CD14-positive monocyte (primary cell): Measurements from ENCODE around the gene PDE6G. TPM values are rescaled to one million over a fixed set of nuclear protein-coding genes. Genes with fewer than 3 reads are reported as not detected.

Experiments used
- DNase-seq, 3 donors: peaks; one replicate each; pipeline ENCODE4 v3.0.0-alpha.2; 2011 to 2022
- H2AFZ ChIP-seq: 2 replicates; pipeline ENCODE4 v1.6.0; 2012; ENCODE audit warnings: mild to moderate bottlenecking, low read depth, low read length, inconsistent platforms; ENCODE audit not compliant: insufficient read depth, poor library complexity, severe bottlenecking
- H3K27ac ChIP-seq, 2 donors: 1 replicate in 1 of 2; 2 replicates in 1 of 2; pipeline ENCODE4 v1.5.1; 2012 to 2013; ENCODE audit warnings: low read length in 2 of 2, control low read depth in 1 of 2, inconsistent platforms in 1 of 2, low read depth in 1 of 2, mild to moderate bottlenecking in 1 of 2
- H3K27me3 ChIP-seq, 2 donors: one replicate each; pipeline versions ENCODE4 v1.6.0 to v1.6.1; 2011 to 2013; ENCODE audit warnings: low read length in 2 of 2; ENCODE audit not compliant: control insufficient read depth in 2 of 2, insufficient read depth in 2 of 2
- H3K36me3 ChIP-seq, 2 donors: replicated peaks in 1 of 2; 1 replicate in 1 of 2; 2 replicates in 1 of 2; pipeline versions ENCODE4 v1.5.1 to v1.6.1; 2012 to 2013; ENCODE audit warnings: low read length in 2 of 2, control low read depth in 1 of 2, inconsistent platforms in 1 of 2, mild to moderate bottlenecking in 1 of 2; ENCODE audit not compliant: insufficient read depth in 2 of 2, control insufficient read depth in 1 of 2
- H3K4me1 ChIP-seq, 2 donors: 1 replicate in 1 of 2; 2 replicates in 1 of 2; pipeline versions ENCODE4 v1.5.1 to v1.6.1; 2012 to 2013; ENCODE audit warnings: low read length in 2 of 2, control low read depth in 1 of 2, inconsistent platforms in 1 of 2, mild to moderate bottlenecking in 1 of 2, moderate library complexity in 1 of 2; ENCODE audit not compliant: insufficient read depth in 2 of 2, control insufficient read depth in 1 of 2
- H3K4me2 ChIP-seq: replicated peaks from 2 replicates; pipeline ENCODE3; 2012; ENCODE audit warnings: low read length, moderate library complexity, mild to moderate bottlenecking; ENCODE audit not compliant: poor library complexity, severe bottlenecking; ENCODE audit errors: extremely low read depth
- H3K4me3 ChIP-seq, 3 experiments: fragments of 200-600 bp in 1 of 3; sonication (generic) in 1 of 3; replicated peaks in 1 of 3; 1 replicate in 2 of 3; 2 replicates in 1 of 3; pipeline ENCODE4 v1.5.1; 2011 to 2013; ENCODE audit warnings: low read length in 3 of 3, mild to moderate bottlenecking in 3 of 3, control low read depth in 2 of 3, low read depth in 2 of 3, inconsistent platforms in 1 of 3, moderate library complexity in 1 of 3
- H3K79me2 ChIP-seq: 2 replicates; pipeline ENCODE4 v1.6.0; 2012; ENCODE audit warnings: mild to moderate bottlenecking, control low read depth, inconsistent platforms, low read length, moderate library complexity; ENCODE audit not compliant: insufficient read depth
- H3K9ac ChIP-seq: 2 replicates; pipeline ENCODE4 v1.6.0; 2017; ENCODE audit warnings: low read length, mild to moderate bottlenecking; ENCODE audit not compliant: insufficient read depth, poor library complexity, severe bottlenecking
- H3K9me3 ChIP-seq, 2 donors: replicated peaks in 1 of 2; 1 replicate in 1 of 2; 2 replicates in 1 of 2; pipeline versions ENCODE4 v1.5.1 to v1.6.1; 2012 to 2013; ENCODE audit warnings: low read length in 2 of 2, control low read depth in 1 of 2; ENCODE audit not compliant: control insufficient read depth in 1 of 2, insufficient read depth in 1 of 2
- H4K20me1 ChIP-seq: 2 replicates; pipeline ENCODE4 v1.6.0; 2012; ENCODE audit warnings: mild to moderate bottlenecking, low read length, control low read depth, moderate library complexity; ENCODE audit not compliant: insufficient read depth
- H3K27ac Mint-ChIP-seq, 7 donors: one replicate each; pipeline ENCODE4 v1.8.0; 2020; ENCODE audit warnings: mild to moderate bottlenecking in 7 of 7, mixed read lengths in 7 of 7, moderate library complexity in 6 of 7, inconsistent platforms in 2 of 7
- H3K27me3 Mint-ChIP-seq, 3 donors: one replicate each; pipeline ENCODE4 v1.8.0; 2021 to 2022; ENCODE audit warnings: low read depth in 3 of 3, mild to moderate bottlenecking in 3 of 3, mixed read lengths in 3 of 3, moderate library complexity in 3 of 3, inconsistent platforms in 1 of 3
- H3K36me3 Mint-ChIP-seq, 2 donors: one replicate each; pipeline ENCODE4 v1.8.0; 2020; ENCODE audit warnings: mixed read lengths in 2 of 2, inconsistent platforms in 1 of 2, mild to moderate bottlenecking in 1 of 2
- H3K4me1 Mint-ChIP-seq: one replicate; pipeline ENCODE4 v1.8.0; 2020; ENCODE audit warnings: mild to moderate bottlenecking, mixed read lengths
- H3K4me3 Mint-ChIP-seq, 2 donors: one replicate each; pipeline ENCODE4 v1.8.0; 2020; ENCODE audit warnings: mild to moderate bottlenecking in 2 of 2, mixed read lengths in 2 of 2, moderate library complexity in 1 of 2
- H3K9me3 Mint-ChIP-seq, 7 donors: one replicate each; pipeline ENCODE4 v1.8.0; 2020 to 2022; ENCODE audit warnings: mixed read lengths in 7 of 7, mild to moderate bottlenecking in 6 of 7, moderate library complexity in 6 of 7, inconsistent platforms in 2 of 7
- WGBS: methylation state at CpG from one replicate; pipeline ENCODE4 v1.1.5; 2013; ENCODE audit warnings: missing lambda C conversion rate; ENCODE audit not compliant: insufficient coverage; 5-methylcytosine and 5-hydroxymethylcytosine counted together
- intact Hi-C, 2 donors: fragments of 100-400 bp; cut with micrococcal nuclease; formaldehyde crosslinking; loops; one replicate each; pipeline versions ENCODE4 v1.15.0 to v1.15.1; 2023
- polyA plus RNA-seq, 3 donors: library from polyadenylated mRNA; depleted of rRNA in 1 of 3; unstranded in 2 of 3; stranded (reverse) in 1 of 3; fragments of 300-500 nt in 2 of 3; fragments of >200 nt in 1 of 3; fragmentation: Illumina TruSeq in 2 of 3; gene quantifications; 1 replicate in 2 of 3; 2 replicates in 1 of 3; pipeline ENCODE4 v1.2.3, GENCODE V29; 2012 to 2021
- TF ChIP-seq, protein P1 (sequence below): fragments of 200-600 bp; IDR thresholded peaks from one replicate; pipeline ENCODE4 v1.8.0; 2022; ENCODE audit warnings: antibody characterized with exemption, mild to moderate bottlenecking

Gene PDE6G
- polyA plus RNA-seq, 3 donors, result 8.9 to 12.0 (median 11.5) TPM

DNA sequence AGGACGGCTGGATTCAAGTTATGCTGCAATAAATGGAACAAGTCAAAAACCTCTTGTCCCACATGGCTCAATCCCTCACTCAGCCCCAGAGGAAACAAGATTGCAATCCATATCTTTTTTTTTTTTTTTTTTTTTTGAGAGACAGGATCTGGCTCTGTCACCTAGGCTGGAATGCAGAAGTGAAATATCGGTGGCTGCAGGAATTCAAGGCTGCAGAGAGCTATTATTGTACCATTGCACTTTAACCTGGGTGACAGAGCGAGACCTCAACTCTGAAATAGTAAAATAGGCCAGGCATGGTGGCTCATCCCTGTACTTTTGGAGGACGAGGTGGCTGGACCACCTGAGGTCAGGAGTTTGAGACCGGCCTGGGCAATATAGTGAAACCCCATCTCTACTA, 2.7 kb upstream of the PDE6G start:
- no peak overlapping the region for H3K9ac ChIP-seq
- no peaks in the 10 kb centered on the region for H3K79me2 ChIP-seq
- no peaks in the 10 kb centered on the region for H3K36me3 Mint-ChIP-seq
- no peak overlapping the region for H2AFZ ChIP-seq
- intact Hi-C loops, result no loop called here
- no peak overlapping the region for H3K4me3 Mint-ChIP-seq
- H3K4me1 ChIP-seq, result peaks cover 8 to 11% of the 10 kb centered on the region in 2 donors
- H3K4me1 Mint-ChIP-seq, result peaks cover 11% of the 10 kb centered on the region
- H3K9me3 ChIP-seq, result no peaks in the 10 kb centered on the region
- no peaks in the 10 kb centered on the region for H4K20me1 ChIP-seq
- no peak for DNase-seq
- H3K27me3 Mint-ChIP-seq, result peaks cover 4 to 7% (median 6%) of the 10 kb centered on the region in 3 donors
- TF ChIP-seq, protein P1, sequence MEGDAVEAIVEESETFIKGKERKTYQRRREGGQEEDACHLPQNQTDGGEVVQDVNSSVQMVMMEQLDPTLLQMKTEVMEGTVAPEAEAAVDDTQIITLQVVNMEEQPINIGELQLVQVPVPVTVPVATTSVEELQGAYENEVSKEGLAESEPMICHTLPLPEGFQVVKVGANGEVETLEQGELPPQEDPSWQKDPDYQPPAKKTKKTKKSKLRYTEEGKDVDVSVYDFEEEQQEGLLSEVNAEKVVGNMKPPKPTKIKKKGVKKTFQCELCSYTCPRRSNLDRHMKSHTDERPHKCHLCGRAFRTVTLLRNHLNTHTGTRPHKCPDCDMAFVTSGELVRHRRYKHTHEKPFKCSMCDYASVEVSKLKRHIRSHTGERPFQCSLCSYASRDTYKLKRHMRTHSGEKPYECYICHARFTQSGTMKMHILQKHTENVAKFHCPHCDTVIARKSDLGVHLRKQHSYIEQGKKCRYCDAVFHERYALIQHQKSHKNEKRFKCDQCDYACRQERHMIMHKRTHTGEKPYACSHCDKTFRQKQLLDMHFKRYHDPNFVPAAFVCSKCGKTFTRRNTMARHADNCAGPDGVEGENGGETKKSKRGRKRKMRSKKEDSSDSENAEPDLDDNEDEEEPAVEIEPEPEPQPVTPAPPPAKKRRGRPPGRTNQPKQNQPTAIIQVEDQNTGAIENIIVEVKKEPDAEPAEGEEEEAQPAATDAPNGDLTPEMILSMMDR, result no peak
- WGBS, result 42% methylated on average over 2 of the region's 5 CpGs
- H3K36me3 ChIP-seq, result peaks cover 0 to under 1% of the 10 kb centered on the region in 2 donors
- no peak overlapping the region for H3K4me3 ChIP-seq
- peaks cover 0 to 1% (median 0%) of the 10 kb centered on the region in 7 donors for H3K9me3 Mint-ChIP-seq
- H3K4me2 ChIP-seq, result no peak overlapping the region
- no peaks in the 10 kb centered on the region for H3K27me3 ChIP-seq
- no peak overlapping the region for H3K27ac ChIP-seq
- no peak overlapping the region for H3K27ac Mint-ChIP-seq

DNA sequence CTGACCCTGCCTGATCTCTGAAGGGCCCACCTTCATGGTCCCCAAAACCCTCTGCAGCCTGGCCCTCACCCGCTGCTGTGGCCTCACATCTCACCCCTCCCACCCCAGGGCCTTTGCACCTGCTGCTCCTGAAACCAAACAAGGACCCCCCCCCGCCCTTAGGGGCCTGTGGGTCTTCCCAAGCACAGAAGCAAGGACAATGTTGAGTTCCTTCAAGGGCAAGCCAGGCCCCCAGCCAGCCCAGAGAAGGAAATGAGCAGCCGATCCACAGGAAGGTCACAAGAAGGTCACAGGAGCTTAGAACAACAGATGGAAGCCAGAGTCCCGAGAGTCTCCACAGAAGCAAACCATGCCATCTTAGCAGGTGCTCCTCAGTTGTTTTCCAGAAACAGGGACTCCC, 493 bp upstream of the PDE6G start:
- intact Hi-C loops, result no loop called here
- H3K4me1 ChIP-seq, result peaks cover 19 to 26% of the 10 kb centered on the region in 2 donors
- WGBS, result 19% methylated on average over 3 of the region's 4 CpGs
- TF ChIP-seq, protein P1, result no peak
- no peak overlapping the region for H3K4me3 ChIP-seq
- no peaks in the 10 kb centered on the region for H3K36me3 ChIP-seq
- no peaks in the 10 kb centered on the region for H3K79me2 ChIP-seq
- peak overlapping the region in 1 of 2 donors; percentile 55 for H3K4me3 Mint-ChIP-seq
- peak overlapping the region; percentile 8 for H3K9ac ChIP-seq
- H3K27me3 ChIP-seq, result no peaks in the 10 kb centered on the region
- no peaks in the 10 kb centered on the region for H3K36me3 Mint-ChIP-seq
- H4K20me1 ChIP-seq, result no peaks in the 10 kb centered on the region
- peak overlapping the region in 3 of 7 donors; percentile 2 to 37 (median 20) for H3K27ac Mint-ChIP-seq
- H3K9me3 Mint-ChIP-seq, result peaks cover 0 to 1% (median 0%) of the 10 kb centered on the region in 7 donors
- H3K4me2 ChIP-seq, result peak overlapping the region; percentile 16
- peak overlapping the region; percentile 30 for H2AFZ ChIP-seq
- DNase-seq, result no peak
- H3K27me3 Mint-ChIP-seq, result peaks cover 6 to 15% (median 12%) of the 10 kb centered on the region in 3 donors
- H3K9me3 ChIP-seq, result no peaks in the 10 kb centered on the region
- H3K4me1 Mint-ChIP-seq, result peaks cover 21% of the 10 kb centered on the region
- H3K27ac ChIP-seq, result no peak overlapping the region
